Esophagus squamous epithelium (tissue), 5 donors: ENCODE data around the gene EHD2. TPM values are rescaled to one million over a fixed set of nuclear protein-coding genes. Genes with fewer than 3 reads are reported as not detected.

ENCODE experiments used
- DNase-seq: peaks from one replicate; lab custom pipeline; 2025; lab: John Stamatoyannopoulos, UW
- H3K27ac ChIP-seq, 4 donors: fragments of 200-600 bp; sonication (generic); one replicate each; pipeline ENCODE4 v1.5.1; 2016 to 2019; ENCODE audit warnings: mild to moderate bottlenecking in 1 of 4
- H3K27me3 ChIP-seq, 4 donors: fragments of 200-600 bp; sonication (generic); 1 replicate in 3 of 4; 2 replicates in 1 of 4; pipeline versions ENCODE4 v1.5.1 to v1.6.0; 2017 to 2021; ENCODE audit warnings: antibody characterized with exemption in 1 of 4
- H3K36me3 ChIP-seq, 3 donors: fragments of 200-600 bp; sonication (generic); one replicate each; pipeline ENCODE4 v1.5.1; 2016 to 2019
- H3K4me1 ChIP-seq, 3 donors: fragments of 200-600 bp; sonication (generic); one replicate each; pipeline ENCODE4 v1.5.1; 2017 to 2019
- H3K4me3 ChIP-seq, 4 donors: fragments of 200-600 bp; sonication (generic); 1 replicate in 3 of 4; 2 replicates in 1 of 4; pipeline ENCODE4 v1.5.1; 2016 to 2019; ENCODE audit warnings: mild to moderate bottlenecking in 2 of 4, moderate library complexity in 1 of 4
- H3K9me3 ChIP-seq, 3 donors: fragments of 200-600 bp; sonication (generic); one replicate each; pipeline ENCODE4 v1.5.1; 2016 to 2019
- CTCF ChIP-seq, 6 experiments: fragments of 450-650 bp in 4 of 6; fragments of 200-600 bp in 2 of 6; sonication (generic) in 2 of 6; IDR thresholded peaks; one replicate each; pipeline ENCODE4 v1.5.1; 2016 to 2019; ENCODE audit warnings: antibody characterized with exemption in 6 of 6, mild to moderate bottlenecking in 4 of 6, moderate library complexity in 4 of 6
- POLR2A ChIP-seq, 4 donors: fragments of 450-650 bp; IDR thresholded peaks; one replicate each; pipeline ENCODE4 v1.6.1; 2017; ENCODE audit warnings: antibody characterized with exemption in 4 of 4, mild to moderate bottlenecking in 4 of 4, moderate library complexity in 3 of 4
- WGBS, 2 donors: methylation state at CpG; one replicate each; pipeline ENCODE4 v1.1.5; 2018; 5-methylcytosine and 5-hydroxymethylcytosine counted together
- intact Hi-C: fragments of 100-400 bp; cut with DNase I; formaldehyde crosslinking; loops from one replicate; pipeline ENCODE4 v1.15.0; 2022
- total RNA-seq, 4 donors: library from RNA; depleted of rRNA; stranded (reverse); fragments of >200 nt; gene quantifications; one replicate each; pipeline ENCODE4 v1.1.0, GENCODE V29; 2016
- donor health status: DM: yes; HTN: yes; CAD: no.

EHD2 gene
- total RNA-seq, 4 donors from 2014 or later, result 34.8 to 50.7 (median 39.2) TPM

DNA sequence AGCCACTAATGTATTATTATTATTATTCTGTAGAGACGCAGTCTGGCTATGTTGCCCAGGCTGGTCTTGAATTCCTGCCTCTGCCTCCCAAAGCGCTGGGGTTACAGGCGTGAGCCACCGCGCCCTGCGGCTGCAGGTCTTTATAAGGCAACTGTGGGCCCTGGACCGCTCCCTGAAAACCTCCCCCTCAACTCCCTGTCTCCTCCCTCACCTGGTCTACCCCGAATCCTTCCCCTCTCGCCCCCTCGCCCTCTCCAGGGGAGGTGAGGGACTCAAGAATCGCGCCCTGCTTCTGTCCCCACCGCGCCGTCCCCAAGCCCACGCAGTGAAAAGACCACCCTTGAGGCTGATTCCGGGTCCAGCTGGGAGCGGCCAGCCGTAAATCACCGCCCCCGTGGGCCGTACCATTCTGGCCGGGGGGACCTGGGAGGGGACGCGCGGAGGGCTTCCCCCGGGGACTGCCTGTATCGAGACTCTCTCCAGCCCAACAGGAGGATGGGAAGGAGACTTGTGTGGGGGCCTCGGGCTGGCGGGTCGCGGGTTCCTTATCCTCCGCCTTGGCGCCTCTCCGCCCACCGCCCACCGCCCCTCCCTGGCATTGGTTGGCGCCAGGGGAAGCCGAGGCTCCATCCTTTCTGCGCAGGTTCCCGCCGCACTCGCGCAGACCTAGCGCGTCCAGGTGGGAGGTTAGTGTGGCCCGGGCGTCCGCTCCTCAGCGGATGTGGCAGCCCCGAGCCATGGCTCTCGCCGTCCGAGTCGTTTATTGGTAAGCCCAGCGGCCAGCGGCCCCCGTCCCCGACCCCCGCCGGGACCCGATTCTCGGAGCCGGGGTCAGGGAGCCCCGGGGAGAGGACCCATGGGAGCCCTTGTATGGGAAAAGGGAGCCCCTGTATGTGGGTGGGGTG is 65.1 kb downstream of the EHD2 start, which contains the start of gene SELENOW:
TSS of gene SELENOW (plus strand) at position 655 of the 905 bp plus-strand sequence. CDS start at position 738, 83 bp downstream.
- Histone ChIP-seq H3K9me3 (no peaks in the 10 kb centered on the region), H3K27ac (peak within 1 kb of the TSS; percentile 99 to 100 (median 99)), H3K36me3 (peaks cover 14 to 30% (median 15%) of the 10 kb centered on the region in 3 donors), H3K4me1 (peaks cover 25 to 62% (median 44%) of the 10 kb centered on the region in 3 donors), H3K27me3 (no peaks in the 10 kb centered on the region), H3K4me3 (peak within 1 kb of the TSS; percentile 84 to 98 (median 94))
- intact Hi-C loops, result no loop called here
- TF ChIP-seq CTCF (IDR thresholded peaks at IDR 0.05) (peak in 1 of 6 experiments; percentile 8), POLR2A (IDR thresholded peaks at IDR 0.05) (peak in 3 of 4 donors; percentile 62 to 97 (median 95))
- WGBS, 2 donors, result 0% methylated on average over 15 to 19 of the region's 65 CpGs
- no peak for DNase-seq

- WGBS, 2 donors, result 0% methylated on average over 14 of the region's 20 CpGs; no CpG with 5 or more reads in 1 of the 2 donors
- H3K4me3 ChIP-seq, result peak overlapping the region; percentile 84 to 98 (median 94)
- no peaks in the 10 kb centered on the region for H3K27me3 ChIP-seq
- H3K9me3 ChIP-seq, result no peaks in the 10 kb centered on the region
- H3K36me3 ChIP-seq, result peaks cover 15 to 36% (median 19%) of the 10 kb centered on the region in 3 donors
- H3K4me1 ChIP-seq, result peaks cover 25 to 62% (median 44%) of the 10 kb centered on the region in 3 donors
- H3K27ac ChIP-seq, result peak overlapping the region; percentile 99 to 100 (median 99)
- TF ChIP-seq CTCF (IDR thresholded peaks at IDR 0.05) (no peak), POLR2A (IDR thresholded peaks at IDR 0.05) (no peak)
- intact Hi-C loops, result no loop called here
- DNase-seq, result no peak
These were observed 65.7 kb downstream of the EHD2 start for GRCh38 chr19:47778954-47779351.

- intact Hi-C loops, result no loop called here
These were observed 66.4 kb downstream of the EHD2 start for GRCh38 chr19:47779524-47780214.

GRCh38 chr19:47780215-47780551 is 67.0 kb downstream of the EHD2 start:
- TF ChIP-seq POLR2A (IDR thresholded peaks at IDR 0.05) (no peak), CTCF (IDR thresholded peaks at IDR 0.05) (no peak)
- no peaks in the 10 kb centered on the region for H3K9me3 ChIP-seq
- no peak for DNase-seq
- peaks cover 25 to 62% (median 44%) of the 10 kb centered on the region in 3 donors for H3K4me1 ChIP-seq
- peak overlapping the region; percentile 99 to 100 (median 99) for H3K27ac ChIP-seq
- intact Hi-C loops, result no loop called here
- WGBS, 2 donors, result 45 to 58% methylated on average over 9 of the region's 9 CpGs
- H3K4me3 ChIP-seq, result peak overlapping the region; percentile 84 to 98 (median 94)
- H3K36me3 ChIP-seq, result peaks cover 15 to 49% (median 31%) of the 10 kb centered on the region in 3 donors
- no peaks in the 10 kb centered on the region for H3K27me3 ChIP-seq

More at GRCh38 chr19:47779524-47780214, 66.4 kb downstream of the EHD2 start:
- Histone ChIP-seq H3K9me3 (no peaks in the 10 kb centered on the region), H3K27me3 (no peaks in the 10 kb centered on the region), H3K36me3 (peaks cover 15 to 44% (median 26%) of the 10 kb centered on the region in 3 donors), H3K27ac (peak overlapping the region; percentile 99 to 100 (median 99)), H3K4me1 (peaks cover 25 to 62% (median 44%) of the 10 kb centered on the region in 3 donors), H3K4me3 (peak overlapping the region; percentile 84 to 98 (median 94))
- no peak for DNase-seq
- peak in 1 of 4 donors; percentile 19 for TF ChIP-seq POLR2A (IDR thresholded peaks at IDR 0.05)
- TF ChIP-seq CTCF (IDR thresholded peaks at IDR 0.05), result no peak
- 18 to 25% methylated on average over 9 to 19 of the region's 24 CpGs for WGBS, 2 donors
